Mucosa of stomach (tissue), 1 donor: ENCODE measurements around the gene HYOU1.
A peak's percentile ranks its signal among the peaks of the same experiment; 100 is the strongest.

Experiments
- H3K27me3 ChIP-seq: one replicate; pipeline ENCODE4 v1.7.0; 2013; ENCODE audit warnings: mild to moderate bottlenecking, low read length; ENCODE audit not compliant: control insufficient read depth, insufficient read depth
- H3K36me3 ChIP-seq: one replicate; pipeline ENCODE4 v1.7.0; 2013; ENCODE audit warnings: low read length; ENCODE audit not compliant: control insufficient read depth, insufficient read depth
- H3K4me1 ChIP-seq: one replicate; pipeline ENCODE4 v1.7.0; 2013; ENCODE audit warnings: mild to moderate bottlenecking, low read length; ENCODE audit not compliant: control insufficient read depth, insufficient read depth
- H3K4me3 ChIP-seq: one replicate; pipeline ENCODE4 v1.7.0; 2013; ENCODE audit warnings: low read length
- H3K9ac ChIP-seq: one replicate; pipeline ENCODE4 v1.7.0; 2013; ENCODE audit warnings: mild to moderate bottlenecking, low read length, moderate library complexity
- H3K9me3 ChIP-seq: one replicate; pipeline ENCODE4 v1.7.0; 2013; ENCODE audit warnings: mild to moderate bottlenecking, low read length, moderate library complexity; ENCODE audit not compliant: control insufficient read depth
- donor health status: Pancreatic carcinoma.

HYOU1 gene

GRCh38 chr11:119093942-119094815, 37.2 kb upstream of the HYOU1 start:
- Histone ChIP-seq H3K4me1 (peaks cover 19% of the 10 kb centered on the region), H3K36me3 (peaks cover 6% of the 10 kb centered on the region), H3K9ac (peak overlapping the region; percentile 70), H3K9me3 (no peaks in the 10 kb centered on the region), H3K27me3 (no peaks in the 10 kb centered on the region), H3K4me3 (peak overlapping the region; percentile 34)

- H3K4me3 ChIP-seq = peak overlapping the region; percentile 34
- H3K27me3 ChIP-seq = no peaks in the 10 kb centered on the region
- H3K36me3 ChIP-seq = peaks cover 6% of the 10 kb centered on the region
- peak overlapping the region; percentile 70 for H3K9ac ChIP-seq
- H3K4me1 ChIP-seq = peaks cover 19% of the 10 kb centered on the region
- H3K9me3 ChIP-seq = no peaks in the 10 kb centered on the region
Observed at GRCh38 chr11:119092880-119093842, 36.2 kb upstream of the HYOU1 start.

- peaks cover 19% of the 10 kb centered on the region for H3K4me1 ChIP-seq
- H3K36me3 ChIP-seq = no peaks in the 10 kb centered on the region
- peak overlapping the region; percentile 70 for H3K9ac ChIP-seq
- no peaks in the 10 kb centered on the region for H3K9me3 ChIP-seq
- H3K4me3 ChIP-seq = no peak overlapping the region
- H3K27me3 ChIP-seq = no peaks in the 10 kb centered on the region
Observed at GRCh38 chr11:119091966-119092879, 35.2 kb upstream of the HYOU1 start.

GRCh38 chr11:119091178-119091577, 34.2 kb upstream of the HYOU1 start:
- H3K9ac ChIP-seq = no peak overlapping the region
- H3K27me3 ChIP-seq = no peaks in the 10 kb centered on the region
- H3K9me3 ChIP-seq = no peaks in the 10 kb centered on the region
- no peak overlapping the region for H3K4me3 ChIP-seq
- peaks cover 19% of the 10 kb centered on the region for H3K4me1 ChIP-seq
- H3K36me3 ChIP-seq = no peaks in the 10 kb centered on the region

GRCh38 chr11:119089319-119089718, 32.3 kb upstream of the HYOU1 start:
- Histone ChIP-seq H3K4me1 (peaks cover 31% of the 10 kb centered on the region), H3K9me3 (no peaks in the 10 kb centered on the region), H3K9ac (no peak overlapping the region), H3K4me3 (no peak overlapping the region), H3K27me3 (no peaks in the 10 kb centered on the region), H3K36me3 (no peaks in the 10 kb centered on the region)

GRCh38 chr11:119088406-119088805, 31.4 kb upstream of the HYOU1 start:
- no peaks in the 10 kb centered on the region for H3K9me3 ChIP-seq
- peaks cover 26% of the 10 kb centered on the region for H3K4me1 ChIP-seq
- H3K9ac ChIP-seq = no peak overlapping the region
- no peaks in the 10 kb centered on the region for H3K36me3 ChIP-seq
- H3K4me3 ChIP-seq = no peak overlapping the region
- no peaks in the 10 kb centered on the region for H3K27me3 ChIP-seq

- Histone ChIP-seq H3K4me3 (no peak overlapping the region), H3K27me3 (no peaks in the 10 kb centered on the region), H3K4me1 (peaks cover 19% of the 10 kb centered on the region), H3K9me3 (no peaks in the 10 kb centered on the region), H3K36me3 (no peaks in the 10 kb centered on the region), H3K9ac (no peak overlapping the region)
Observed at GRCh38 chr11:119087747-119088241, 30.8 kb upstream of the HYOU1 start.

- Histone ChIP-seq H3K4me1 (peaks cover 14% of the 10 kb centered on the region), H3K9me3 (no peaks in the 10 kb centered on the region), H3K4me3 (no peak overlapping the region), H3K27me3 (no peaks in the 10 kb centered on the region), H3K36me3 (no peaks in the 10 kb centered on the region), H3K9ac (no peak overlapping the region)
Observed at GRCh38 chr11:119087123-119087522, 30.1 kb upstream of the HYOU1 start.

GRCh38 chr11:119085437-119085847, 28.4 kb upstream of the HYOU1 start:
- Histone ChIP-seq H3K4me1 (peaks cover 14% of the 10 kb centered on the region), H3K36me3 (peaks cover 13% of the 10 kb centered on the region), H3K9ac (peak overlapping the region; percentile 76), H3K4me3 (peak overlapping the region; percentile 81), H3K27me3 (no peaks in the 10 kb centered on the region), H3K9me3 (no peaks in the 10 kb centered on the region)

GRCh38 chr11:119084663-119085436, 27.8 kb upstream of the HYOU1 start, which contains the start of gene HMBS:
HMBS (plus strand) TSS chr11:119084881; CDS start chr11:119085034, 153 bp downstream.
- Histone ChIP-seq H3K27me3 (no peaks in the 10 kb centered on the region), H3K4me3 (peak within 1 kb of the TSS; percentile 81), H3K36me3 (peaks cover 13% of the 10 kb centered on the region), H3K4me1 (peaks cover 14% of the 10 kb centered on the region), H3K9ac (peak within 1 kb of the TSS; percentile 76), H3K9me3 (no peaks in the 10 kb centered on the region)
